Upper lobe of left lung (tissue), 4 donors: Measurements from ENCODE around the gene CTSE.
"Not testable (repeated sequence)": the region's sequence is repeated elsewhere in the genome, so short reads cannot be mapped to it uniquely, and the experiment has no call there.

Experiments used
- EP300 ChIP-seq, 4 donors: sonication (generic); formaldehyde crosslinking; IDR thresholded peaks; one replicate each; pipeline ENCODE4 v1.5.1; 2017; ENCODE audit warnings: antibody characterized with exemption in 4 of 4, control low read depth in 2 of 4
- POLR2AphosphoS5 ChIP-seq, 2 donors: sonication (generic); formaldehyde crosslinking; IDR thresholded peaks; one replicate each; pipeline ENCODE4 v1.5.1; 2017; ENCODE audit warnings: antibody characterized with exemption in 2 of 2
- TF ChIP-seq, protein P1 (sequence below), 6 experiments: fragments of 450-650 bp in 4 of 6; fragments of 200-600 bp in 2 of 6; sonication (generic) in 2 of 6; IDR thresholded peaks; one replicate each; pipeline ENCODE4 v1.5.1; 2016 to 2019; ENCODE audit warnings: antibody characterized with exemption in 6 of 6

- TF ChIP-seq, protein P1, sequence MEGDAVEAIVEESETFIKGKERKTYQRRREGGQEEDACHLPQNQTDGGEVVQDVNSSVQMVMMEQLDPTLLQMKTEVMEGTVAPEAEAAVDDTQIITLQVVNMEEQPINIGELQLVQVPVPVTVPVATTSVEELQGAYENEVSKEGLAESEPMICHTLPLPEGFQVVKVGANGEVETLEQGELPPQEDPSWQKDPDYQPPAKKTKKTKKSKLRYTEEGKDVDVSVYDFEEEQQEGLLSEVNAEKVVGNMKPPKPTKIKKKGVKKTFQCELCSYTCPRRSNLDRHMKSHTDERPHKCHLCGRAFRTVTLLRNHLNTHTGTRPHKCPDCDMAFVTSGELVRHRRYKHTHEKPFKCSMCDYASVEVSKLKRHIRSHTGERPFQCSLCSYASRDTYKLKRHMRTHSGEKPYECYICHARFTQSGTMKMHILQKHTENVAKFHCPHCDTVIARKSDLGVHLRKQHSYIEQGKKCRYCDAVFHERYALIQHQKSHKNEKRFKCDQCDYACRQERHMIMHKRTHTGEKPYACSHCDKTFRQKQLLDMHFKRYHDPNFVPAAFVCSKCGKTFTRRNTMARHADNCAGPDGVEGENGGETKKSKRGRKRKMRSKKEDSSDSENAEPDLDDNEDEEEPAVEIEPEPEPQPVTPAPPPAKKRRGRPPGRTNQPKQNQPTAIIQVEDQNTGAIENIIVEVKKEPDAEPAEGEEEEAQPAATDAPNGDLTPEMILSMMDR (IDR thresholded peaks at IDR 0.05) = not testable (repeated sequence)
- not testable (repeated sequence) for TF ChIP-seq POLR2AphosphoS5, EP300 (IDR thresholded peaks at IDR 0.05)
Observed at GRCh38 chr1:205996641-205997040, 27.1 kb downstream of the CTSE start.
